ENCODE results near the gene LY6G6F.

LY6G6F gene

DNA sequence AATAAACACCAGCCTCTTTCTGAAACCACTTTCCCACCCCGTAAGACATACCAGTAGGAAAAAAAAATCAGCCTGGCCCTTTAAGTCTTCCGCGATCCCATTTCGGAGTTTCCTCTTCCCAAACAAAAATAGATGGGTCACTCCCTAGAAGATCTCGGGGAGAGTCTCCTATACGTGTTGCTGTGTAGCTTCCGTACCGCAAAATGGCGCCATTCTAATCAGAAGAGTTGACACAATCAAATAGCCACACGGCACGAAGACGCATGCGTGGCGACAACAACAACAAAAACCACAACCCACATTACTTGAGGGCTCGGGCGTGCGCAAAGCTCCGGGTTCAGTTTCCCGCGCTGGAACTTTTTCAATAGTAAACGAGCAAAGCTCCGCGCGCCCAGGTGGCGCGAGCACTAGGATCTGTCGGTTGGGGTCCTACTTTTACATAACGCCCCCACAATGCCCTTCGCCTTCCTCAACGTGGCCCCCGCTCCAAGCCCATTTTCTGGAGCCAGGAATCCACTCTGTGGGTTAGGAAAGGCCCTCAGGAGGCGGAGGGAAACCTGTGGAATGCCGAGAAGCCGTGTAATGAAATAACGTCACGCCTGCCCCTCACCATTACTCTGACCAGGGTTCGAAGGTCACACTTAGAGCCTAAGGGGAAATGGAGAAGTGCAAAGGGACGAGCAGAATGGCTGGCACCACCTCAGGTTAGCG lies 41.7 kb upstream of the LY6G6F start, which contains the start of gene GPANK1:
TSS of gene GPANK1 (minus strand) at position 208 of the 711 bp plus-strand sequence. CDS start 519 bp downstream, outside the sequence.
- H3K36me3 Mint-ChIP-seq = peaks cover 70% of the 10 kb centered on the region
- peak; percentile 94 for DNase-seq

DNA sequence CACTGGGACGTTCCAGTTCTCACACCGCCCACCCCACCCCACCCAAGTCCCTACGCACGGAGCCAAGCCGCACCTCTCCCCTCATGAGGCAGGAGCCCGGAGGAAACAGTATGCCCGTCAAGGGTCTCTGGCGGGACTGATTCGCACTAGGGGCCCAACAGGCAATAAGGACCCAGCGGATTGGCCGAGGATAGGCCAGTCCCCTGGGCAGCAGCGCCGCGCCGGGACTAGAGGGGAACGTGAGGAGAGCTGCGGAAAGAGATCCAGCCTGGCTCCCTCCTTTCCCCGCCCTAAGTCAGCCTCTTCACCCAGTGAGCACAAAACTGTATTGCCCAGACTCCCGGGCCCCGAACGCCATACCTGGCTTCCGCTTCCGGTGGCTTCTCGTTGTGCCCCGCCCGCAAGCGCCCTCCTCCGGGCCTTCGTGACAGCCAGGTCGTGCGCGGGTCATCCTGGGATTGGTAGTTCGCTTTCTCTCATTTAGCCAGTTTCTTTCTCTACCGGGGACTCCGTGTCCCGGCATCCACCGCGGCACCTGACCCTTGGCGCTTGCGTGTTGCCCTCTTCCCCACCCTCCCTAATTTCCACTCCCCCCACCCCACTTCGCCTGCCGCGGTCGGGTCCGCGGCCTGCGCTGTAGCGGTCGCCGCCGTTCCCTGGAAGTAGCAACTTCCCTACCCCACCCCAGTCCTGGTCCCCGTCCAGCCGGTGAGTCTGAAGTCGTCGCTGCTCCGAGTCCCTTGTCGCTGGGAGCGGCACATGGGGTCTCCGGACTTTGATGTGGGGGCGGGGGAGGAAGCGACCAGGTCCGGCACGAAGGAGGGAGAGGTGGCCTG lies 40.9 kb upstream of the LY6G6F start, which contains the start of gene CSNK2B:
TSS of gene CSNK2B (plus strand) at position 580 of the 836 bp plus-strand sequence. CDS start 752 bp downstream, outside the sequence.
- peak; percentile 99 for DNase-seq

More for the DNA sequence above, 41.7 kb upstream of the LY6G6F start, which contains the start of gene GPANK1:
- H3K9me3 Mint-ChIP-seq = no peaks in the 10 kb centered on the region
- no peaks in the 10 kb centered on the region for H3K27me3 Mint-ChIP-seq
- peak within 1 kb of the TSS; percentile 100 for H3K4me3 Mint-ChIP-seq
- peak within 1 kb of the TSS; percentile 98 for H3K27ac Mint-ChIP-seq
- peaks cover 82% of the 10 kb centered on the region for H3K4me1 Mint-ChIP-seq
- CTCF ChIA-PET = interaction anchor here (0.7 to 1.7 kb wide), 5 partner anchors 11 to 105 kb away, joined by 3 to 9 read pairs (median 3); no protein-coding TSS in a partner anchor

DNA sequence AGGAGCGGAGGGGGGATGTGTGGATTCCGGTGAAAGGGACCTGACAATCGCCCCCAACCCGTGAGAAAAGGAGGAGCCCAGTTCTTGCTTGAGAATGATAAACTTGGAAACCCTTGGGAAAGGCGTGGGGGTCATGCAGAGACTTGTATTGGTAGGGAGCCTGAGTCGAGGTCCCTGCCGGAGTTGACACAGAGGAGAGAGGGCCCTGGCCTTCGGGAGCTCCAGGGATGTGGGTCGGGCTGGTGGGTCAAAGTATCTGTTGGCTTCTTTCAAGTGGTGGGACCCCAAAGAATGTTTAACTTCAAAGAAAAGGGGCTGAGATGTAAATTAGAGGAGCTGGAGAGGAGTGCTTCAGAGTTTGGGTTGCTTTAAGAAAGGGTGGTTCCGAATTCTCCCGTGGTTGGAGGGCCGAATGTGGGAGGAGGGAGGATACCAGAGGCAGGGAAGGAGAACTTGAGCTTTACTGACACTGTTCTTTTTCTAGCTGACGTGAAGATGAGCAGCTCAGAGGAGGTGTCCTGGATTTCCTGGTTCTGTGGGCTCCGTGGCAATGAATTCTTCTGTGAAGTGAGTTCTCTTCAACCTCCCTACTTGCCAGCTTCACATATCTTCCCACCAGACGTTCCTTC lies 40.2 kb upstream of the LY6G6F start:
- Mint-ChIP-seq H3K9me3 (no peaks in the 10 kb centered on the region), H3K27ac (peak overlapping the region; percentile 98), H3K27me3 (no peaks in the 10 kb centered on the region), H3K4me3 (peak overlapping the region; percentile 100), H3K36me3 (peaks cover 77% of the 10 kb centered on the region), H3K4me1 (peaks cover 73% of the 10 kb centered on the region)
- CTCF ChIA-PET = interaction anchor here (0.9 to 1.1 kb wide), 3 partner anchors 72 to 125 kb away, joined by 3 to 4 read pairs (median 3); no protein-coding TSS in a partner anchor
- DNase-seq = no peak

More for the DNA sequence above, 40.9 kb upstream of the LY6G6F start, which contains the start of gene CSNK2B:
- H3K27me3 Mint-ChIP-seq = no peaks in the 10 kb centered on the region
- CTCF ChIA-PET = interaction anchor here (0.9 to 1.7 kb wide), 3 partner anchors 12 to 73 kb away, joined by 3 to 9 read pairs (median 3); no protein-coding TSS in a partner anchor
- H3K27ac Mint-ChIP-seq = peak within 1 kb of the TSS; percentile 98
- H3K36me3 Mint-ChIP-seq = peaks cover 73% of the 10 kb centered on the region
- H3K4me1 Mint-ChIP-seq = peaks cover 81% of the 10 kb centered on the region
- H3K4me3 Mint-ChIP-seq = peak within 1 kb of the TSS; percentile 100
- H3K9me3 Mint-ChIP-seq = no peaks in the 10 kb centered on the region

DNA sequence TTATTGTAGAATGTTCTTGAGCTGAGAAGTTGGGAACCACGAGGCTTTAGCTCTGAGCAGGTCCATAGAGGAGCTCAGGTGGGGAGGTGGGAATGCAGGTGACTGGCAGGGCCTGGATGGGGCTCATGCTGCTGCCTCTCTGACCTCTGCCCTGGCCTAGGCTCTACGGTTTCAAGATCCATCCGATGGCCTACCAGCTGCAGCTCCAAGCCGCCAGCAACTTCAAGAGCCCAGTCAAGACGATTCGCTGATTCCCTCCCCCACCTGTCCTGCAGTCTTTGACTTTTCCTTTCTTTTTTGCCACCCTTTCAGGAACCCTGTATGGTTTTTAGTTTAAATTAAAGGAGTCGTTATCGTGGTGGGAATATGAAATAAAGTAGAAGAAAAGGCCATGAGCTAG lies 37.0 kb upstream of the LY6G6F start, which contains the start of gene LY6G5B:
TSS of gene LY6G5B (plus strand) at position 301 of the 400 bp plus-strand sequence. CDS start 975 bp downstream, outside the sequence.
- Mint-ChIP-seq H3K9me3 (no peaks in the 10 kb centered on the region), H3K27ac (no peak within 1 kb of the TSS), H3K27me3 (no peaks in the 10 kb centered on the region), H3K4me3 (no peak within 1 kb of the TSS), H3K4me1 (peaks cover 43% of the 10 kb centered on the region), H3K36me3 (peaks cover 68% of the 10 kb centered on the region)
- DNase-seq = no peak
- CTCF ChIA-PET = no interaction called here

DNA sequence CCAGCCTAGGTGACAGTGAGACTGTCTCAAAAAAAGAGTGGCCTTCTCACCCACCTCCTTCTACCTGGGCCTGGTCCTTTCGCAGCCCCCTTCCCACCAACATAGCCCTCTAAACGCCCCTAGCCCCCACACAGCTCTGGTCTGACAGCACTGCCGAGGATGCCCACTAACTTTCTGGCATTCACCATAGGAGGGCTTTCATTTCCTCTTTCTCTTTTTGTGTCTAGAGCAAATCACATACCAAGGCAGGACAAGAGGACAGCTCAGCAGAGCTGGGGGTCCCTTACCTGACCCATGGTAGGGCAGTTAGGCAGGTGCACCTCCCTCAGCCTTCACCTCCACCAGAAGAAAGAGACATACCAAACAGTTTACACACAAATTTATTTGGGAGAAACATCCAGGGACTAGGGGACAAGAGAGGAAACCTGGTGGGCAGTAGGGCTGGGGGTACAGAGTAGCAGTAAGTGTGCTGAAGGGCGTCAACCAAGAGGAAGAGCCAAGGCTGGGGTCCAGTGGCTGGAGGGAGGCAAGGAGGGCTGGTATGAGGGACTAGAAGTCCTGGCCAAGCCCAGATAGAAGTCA lies 30.3 kb upstream of the LY6G6F start:
- no peak overlapping the region for H3K4me3 Mint-ChIP-seq
- H3K27ac Mint-ChIP-seq = no peak overlapping the region
- peaks cover 30% of the 10 kb centered on the region for H3K4me1 Mint-ChIP-seq
- peaks cover 18% of the 10 kb centered on the region for H3K36me3 Mint-ChIP-seq
- no peaks in the 10 kb centered on the region for H3K9me3 Mint-ChIP-seq
- no peak for DNase-seq
- CTCF ChIA-PET = no interaction called here
- peaks cover 11% of the 10 kb centered on the region for H3K27me3 Mint-ChIP-seq

DNA sequence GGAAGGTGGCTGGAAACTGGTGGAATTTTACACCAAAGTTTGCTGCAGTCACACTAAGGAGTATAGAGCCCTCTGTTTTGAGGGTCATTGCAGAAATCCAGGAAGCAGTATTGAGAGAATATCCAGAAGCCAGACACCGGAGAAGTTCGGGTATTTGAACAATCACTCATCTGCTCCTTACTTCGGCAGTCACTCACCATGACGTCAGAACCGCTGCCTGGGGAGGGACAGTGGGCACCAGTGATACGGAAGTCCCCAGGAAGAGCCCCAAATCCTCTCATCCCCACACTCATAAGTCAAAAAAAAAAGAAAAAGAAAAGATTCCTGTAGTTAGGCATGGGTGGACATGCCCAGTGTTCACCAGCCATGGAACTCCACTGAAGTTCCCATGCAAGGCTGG lies 29.8 kb upstream of the LY6G6F start:
- Mint-ChIP-seq H3K4me3 (no peak overlapping the region), H3K27ac (no peak overlapping the region), H3K27me3 (peaks cover 14% of the 10 kb centered on the region)

DNA sequence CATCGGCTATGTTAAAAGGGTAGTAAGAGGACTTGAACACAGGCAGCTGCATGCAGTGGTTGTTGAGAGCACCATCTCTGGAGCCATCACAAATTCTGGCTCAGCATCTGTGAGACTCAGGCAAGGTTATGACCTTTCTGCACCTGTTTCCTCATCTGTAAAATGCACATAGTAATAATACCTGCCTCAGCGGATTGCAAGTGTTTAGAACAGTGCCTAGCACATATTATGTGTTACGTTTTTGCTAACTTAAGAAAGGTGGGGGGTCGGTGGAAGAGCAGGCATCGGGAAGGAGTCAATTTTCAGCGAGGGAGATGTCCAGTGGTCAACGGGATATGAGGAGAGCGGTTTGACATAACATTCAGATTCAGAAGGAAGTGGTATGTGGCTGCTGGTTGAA lies 28.7 kb upstream of the LY6G6F start:
- CTCF ChIA-PET = no interaction called here
- Mint-ChIP-seq H3K36me3 (peaks cover 7% of the 10 kb centered on the region), H3K27me3 (peaks cover 14% of the 10 kb centered on the region), H3K27ac (no peak overlapping the region), H3K9me3 (no peaks in the 10 kb centered on the region), H3K4me1 (peaks cover 34% of the 10 kb centered on the region), H3K4me3 (no peak overlapping the region)
- no peak for DNase-seq

More for the DNA sequence above, 29.8 kb upstream of the LY6G6F start:
- DNase-seq = no peak
- H3K4me1 Mint-ChIP-seq = peaks cover 34% of the 10 kb centered on the region
- H3K36me3 Mint-ChIP-seq = peaks cover 14% of the 10 kb centered on the region
- CTCF ChIA-PET = interaction anchor here (0.6 kb wide), 1 partner anchor 24 kb away, joined by 4 read pairs; no protein-coding TSS in a partner anchor
- no peaks in the 10 kb centered on the region for H3K9me3 Mint-ChIP-seq

DNA sequence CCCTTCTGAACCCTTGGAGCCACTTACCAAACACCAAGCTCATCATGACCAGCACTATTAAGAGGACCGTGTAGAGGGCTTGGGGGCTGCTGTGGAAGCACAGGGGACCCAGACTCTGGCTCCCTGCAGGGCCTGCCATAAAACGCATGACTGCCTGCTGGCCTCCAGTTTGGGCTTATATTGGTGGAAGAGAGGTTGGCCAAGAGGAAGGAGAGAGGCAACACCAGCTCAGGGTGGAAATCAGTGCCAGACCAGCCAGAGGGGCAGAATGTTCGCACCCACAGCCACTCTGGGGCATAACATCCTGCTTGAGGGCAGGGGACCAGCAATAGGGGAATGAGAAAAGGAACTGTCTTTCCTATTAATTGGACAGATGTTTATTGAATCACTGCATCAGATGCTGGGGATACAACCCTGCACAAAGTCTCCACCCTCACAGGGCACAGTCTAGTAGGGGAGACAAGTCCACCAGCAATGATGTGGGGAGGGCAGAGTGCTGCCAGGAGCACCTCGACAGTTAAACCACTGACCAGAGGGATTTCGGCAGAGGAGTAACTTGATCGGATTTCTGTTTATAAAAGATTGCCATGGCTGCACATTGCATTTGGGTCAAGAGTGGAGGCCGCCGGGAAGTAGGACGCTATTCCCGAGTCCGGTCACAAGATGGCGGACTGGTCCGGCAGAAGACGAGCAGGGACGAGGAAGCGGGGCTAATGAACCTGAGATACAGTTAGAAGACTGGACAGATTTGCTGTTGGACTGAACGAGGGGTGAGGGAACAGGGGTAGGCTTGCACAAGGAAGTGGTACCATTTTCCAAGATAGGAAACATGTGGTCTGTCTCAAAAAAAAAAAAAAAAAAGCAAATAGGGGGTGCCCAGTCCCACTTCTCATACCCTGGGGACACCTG lies 26.2 kb upstream of the LY6G6F start, which contains the start of gene LY6G5C:
TSS of gene LY6G5C (minus strand) at position 842 of the 909 bp plus-strand sequence. CDS start at position 148, 694 bp downstream.
- Mint-ChIP-seq H3K27ac (peak within 1 kb of the TSS; percentile 12), H3K36me3 (peaks cover 7% of the 10 kb centered on the region), H3K4me3 (peak within 1 kb of the TSS; percentile 72), H3K27me3 (peaks cover 14% of the 10 kb centered on the region), H3K9me3 (no peaks in the 10 kb centered on the region), H3K4me1 (peaks cover 37% of the 10 kb centered on the region)
- DNase-seq = peak; percentile 75
- CTCF ChIA-PET = interaction anchor here (0.7 to 1.6 kb wide), 15 partner anchors 11 to 271 kb away, joined by 3 to 9 read pairs (median 3); partner anchors contain the start of gene HSPA1B

DNA sequence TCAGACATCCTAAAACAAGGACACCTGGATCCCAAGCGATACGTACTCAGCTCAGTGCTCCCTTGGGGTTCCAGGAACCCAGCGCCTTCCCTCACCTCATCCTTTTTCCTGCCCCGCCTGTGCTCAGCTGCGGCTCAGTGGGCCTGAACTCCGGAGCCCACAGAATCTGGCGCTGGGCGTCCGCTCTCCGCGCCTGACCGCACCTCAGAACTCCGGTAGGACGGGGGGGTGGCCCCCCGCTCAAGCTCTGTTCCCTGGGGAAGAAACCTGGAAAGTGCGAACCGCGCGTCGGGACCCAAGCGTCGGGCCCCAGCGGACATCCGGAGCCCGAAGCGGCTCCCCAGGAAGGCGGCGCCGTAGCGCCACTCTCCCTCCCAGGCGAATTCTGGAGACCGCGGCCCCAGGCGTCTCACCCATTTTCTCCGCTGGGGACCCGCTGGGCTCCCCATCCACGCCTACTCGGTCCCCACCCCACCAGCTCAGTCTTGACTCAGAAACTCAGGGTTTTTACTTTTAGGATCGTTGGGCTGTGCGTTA lies 25.5 kb upstream of the LY6G6F start:
- peaks cover 14% of the 10 kb centered on the region for H3K27me3 Mint-ChIP-seq
- peaks cover 37% of the 10 kb centered on the region for H3K4me1 Mint-ChIP-seq
- peaks cover 15% of the 10 kb centered on the region for H3K36me3 Mint-ChIP-seq
- DNase-seq = peak; percentile 63
- H3K9me3 Mint-ChIP-seq = no peaks in the 10 kb centered on the region
- H3K4me3 Mint-ChIP-seq = peak overlapping the region; percentile 72
- H3K27ac Mint-ChIP-seq = peak overlapping the region; percentile 12
- CTCF ChIA-PET = interaction anchor here (0.7 to 1.6 kb wide), 11 partner anchors 49 to 271 kb away, joined by 3 to 9 read pairs (median 3); partner anchors contain the start of gene HSPA1B

DNA sequence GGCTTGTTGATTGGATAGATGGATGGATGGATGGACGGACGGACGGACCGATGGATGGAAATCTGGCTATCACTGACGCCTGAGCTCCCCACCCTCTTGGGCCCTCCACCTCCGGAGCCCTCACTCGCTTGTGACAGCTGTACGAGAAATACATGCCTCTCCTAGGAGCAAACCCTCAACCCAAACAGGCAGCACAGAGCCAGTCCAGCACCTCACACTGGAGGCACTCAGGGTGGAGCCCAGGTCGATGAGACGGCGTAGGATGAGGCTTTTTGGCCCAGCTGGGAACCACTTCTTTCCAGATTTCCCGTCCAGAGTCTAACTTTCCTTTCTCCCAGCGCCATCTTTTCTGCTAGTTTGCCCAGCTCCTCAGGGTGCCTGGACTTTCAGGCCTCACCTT lies 23.1 kb upstream of the LY6G6F start:
- H3K27ac Mint-ChIP-seq = no peak overlapping the region
- no peak for DNase-seq
- H3K4me3 Mint-ChIP-seq = no peak overlapping the region
- CTCF ChIA-PET = interaction anchor here (1.1 to 1.5 kb wide), 2 partner anchors 147 to 179 kb away, joined by 3 to 5 read pairs; partner anchors contain the start of gene NEU1
- peaks cover 11% of the 10 kb centered on the region for H3K27me3 Mint-ChIP-seq
- H3K4me1 Mint-ChIP-seq = peaks cover 31% of the 10 kb centered on the region
- H3K36me3 Mint-ChIP-seq = peaks cover 24% of the 10 kb centered on the region
- no peaks in the 10 kb centered on the region for H3K9me3 Mint-ChIP-seq

DNA sequence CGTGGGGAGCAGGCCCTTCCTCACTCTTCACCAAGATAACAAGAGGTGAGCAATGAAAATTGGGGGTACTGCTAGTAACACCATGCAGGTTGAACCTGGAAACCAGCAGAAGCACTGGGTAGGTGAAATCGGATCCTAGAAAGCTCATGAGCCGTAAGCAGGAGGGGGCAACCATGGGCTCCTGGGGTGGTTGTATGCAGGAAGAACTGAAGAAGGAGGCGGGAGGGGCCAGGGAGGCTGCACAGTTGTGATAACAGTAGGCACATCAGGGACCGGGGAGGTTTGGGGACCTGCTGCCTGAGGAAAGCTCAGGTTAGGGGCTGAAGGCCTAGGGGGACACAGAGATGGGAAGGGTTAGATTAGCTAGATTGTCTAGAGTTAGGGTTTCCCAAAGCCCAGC lies 20.2 kb upstream of the LY6G6F start:
- CTCF ChIA-PET = no interaction called here
- Mint-ChIP-seq H3K27ac (no peak overlapping the region), H3K36me3 (peaks cover 41% of the 10 kb centered on the region)

DNA sequence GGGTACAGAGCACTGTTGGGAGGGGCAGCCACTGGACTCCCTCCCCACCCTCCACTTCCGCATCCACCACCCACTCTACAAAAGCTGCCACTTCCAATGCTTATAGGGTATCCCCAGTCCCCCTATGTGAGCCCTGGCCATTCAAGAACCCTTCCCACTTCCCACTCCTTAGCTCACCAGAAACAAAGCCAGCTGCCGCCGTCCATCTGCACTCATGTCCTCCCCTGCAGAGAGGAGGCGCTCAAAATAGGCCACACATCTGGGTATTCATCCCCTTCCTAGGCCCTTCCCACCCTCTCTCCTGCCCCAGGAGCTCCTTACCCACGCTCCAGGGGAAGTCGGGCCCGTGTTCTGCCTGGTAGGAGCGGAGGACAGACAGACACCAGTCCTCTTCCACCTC lies 19.3 kb upstream of the LY6G6F start:
- Mint-ChIP-seq H3K36me3 (peaks cover 41% of the 10 kb centered on the region), H3K9me3 (no peaks in the 10 kb centered on the region), H3K4me1 (peaks cover 7% of the 10 kb centered on the region), H3K27ac (no peak overlapping the region), H3K27me3 (no peaks in the 10 kb centered on the region), H3K4me3 (no peak overlapping the region)
- CTCF ChIA-PET = interaction anchor here (0.9 kb wide), 1 partner anchor 104 kb away, joined by 3 read pairs; no protein-coding TSS in a partner anchor
- DNase-seq = no peak

More for the DNA sequence above, 20.2 kb upstream of the LY6G6F start:
- no peaks in the 10 kb centered on the region for H3K9me3 Mint-ChIP-seq
- H3K4me3 Mint-ChIP-seq = no peak overlapping the region
- peaks cover 2% of the 10 kb centered on the region for H3K27me3 Mint-ChIP-seq
- DNase-seq = no peak
- H3K4me1 Mint-ChIP-seq = peaks cover 11% of the 10 kb centered on the region
